GM03348 (cell line): ENCODE results near the gene CSPG4.
"Not testable (repeated sequence)": the region's sequence is repeated elsewhere in the genome, so short reads cannot be mapped to it uniquely, and the experiment has no call there.

ENCODE experiments used
- DNase-seq: peaks from one replicate; pipeline ENCODE4 v3.0.0; 2012; ENCODE audit warnings: low spot score

Gene CSPG4

GRCh38 chr15:75712668-75713337, at the start of gene CSPG4:
Gene CSPG4, minus strand, starts transcription at chr15:75712848. Its CDS starts 93 bp downstream, at chr15:75712755.
- peak; percentile 92 for DNase-seq

DNA sequence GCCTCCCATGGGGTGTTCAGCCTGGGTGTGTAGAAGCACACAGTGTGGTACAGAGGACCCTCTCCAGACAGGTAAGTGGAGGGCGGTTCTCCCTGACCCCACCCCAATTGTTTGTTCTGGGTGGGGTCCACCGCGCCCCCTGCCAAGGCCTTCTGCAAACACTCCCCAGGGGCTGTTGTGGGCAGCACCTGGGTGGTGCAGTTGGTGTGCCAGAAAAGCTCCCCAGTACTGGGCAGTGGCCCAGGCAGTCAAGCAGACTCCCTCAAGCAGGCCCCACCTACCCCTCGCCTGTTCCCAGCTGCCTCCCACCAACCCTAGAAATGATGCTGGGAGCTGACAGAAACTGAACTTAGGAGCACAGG, 49.7 kb upstream of the CSPG4 start:
- DNase-seq, result not testable (repeated sequence)

DNA sequence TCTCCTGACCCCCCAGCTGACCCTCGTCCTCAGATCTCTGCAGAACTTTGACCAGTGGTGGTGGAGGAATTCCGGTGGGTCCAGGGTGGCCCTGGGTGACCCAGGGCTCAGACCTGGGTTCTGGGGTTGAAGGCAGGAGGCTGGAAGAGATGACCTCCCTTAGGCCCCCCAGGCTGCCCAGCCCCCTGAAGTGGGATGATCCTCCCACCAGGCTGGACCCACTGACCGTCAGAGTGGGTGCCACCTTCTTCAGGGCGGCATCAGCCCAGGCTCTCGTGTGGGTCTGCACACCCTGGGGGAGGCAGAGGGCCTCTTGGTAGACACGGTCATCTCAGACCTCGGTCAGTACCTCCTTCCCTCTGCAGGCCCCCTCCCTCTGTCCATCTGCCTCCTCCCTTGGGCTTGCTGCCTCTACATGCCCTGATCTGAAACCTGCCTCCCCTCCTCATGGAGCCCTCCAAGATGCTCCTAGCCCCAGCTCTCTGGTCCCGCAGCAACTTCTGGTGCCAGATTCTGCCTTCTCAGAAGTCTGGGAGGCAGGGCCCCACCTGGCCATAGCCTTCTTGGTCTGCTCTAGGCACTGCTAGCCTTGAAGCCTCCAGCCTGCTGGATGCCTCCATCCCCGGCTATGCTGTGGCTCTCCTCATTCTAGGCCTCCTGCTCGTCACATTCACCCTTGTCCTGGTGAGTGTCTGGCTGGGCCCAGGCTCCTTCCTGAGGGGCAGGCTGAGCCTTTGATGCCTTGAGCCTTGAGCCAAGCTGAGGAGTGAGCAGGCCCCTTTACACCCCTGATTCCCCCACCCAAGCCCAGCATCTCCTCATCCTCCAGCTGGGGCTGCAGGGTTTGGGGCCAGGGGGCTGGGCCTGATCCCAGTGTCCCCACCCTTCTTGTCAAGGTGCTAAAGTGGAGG, 49.1 kb upstream of the CSPG4 start:
- DNase-seq, result no peak

- no peak for DNase-seq
These were observed 48.2 kb upstream of the CSPG4 start for GRCh38 chr15:75760704-75761435.

DNA sequence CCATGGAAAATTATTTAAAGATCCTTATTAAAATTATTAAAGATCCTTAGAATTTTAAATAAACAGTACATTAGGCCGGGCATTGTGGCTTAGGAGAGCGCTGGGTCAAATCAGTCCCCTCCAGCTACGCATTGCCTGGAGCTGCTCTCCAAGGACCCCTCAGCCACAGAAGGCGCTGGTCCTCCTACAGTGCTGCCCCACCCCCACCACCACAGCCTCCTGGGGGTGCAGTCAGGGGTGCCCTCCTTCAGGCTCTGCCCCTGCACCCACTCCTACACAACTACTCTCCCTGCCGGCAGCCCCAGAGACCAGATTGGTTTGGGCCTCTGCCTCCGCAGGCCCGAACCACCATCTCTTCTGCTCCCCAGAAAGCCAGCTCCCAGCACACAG, 47.5 kb upstream of the CSPG4 start:
- not testable (repeated sequence) for DNase-seq

DNA sequence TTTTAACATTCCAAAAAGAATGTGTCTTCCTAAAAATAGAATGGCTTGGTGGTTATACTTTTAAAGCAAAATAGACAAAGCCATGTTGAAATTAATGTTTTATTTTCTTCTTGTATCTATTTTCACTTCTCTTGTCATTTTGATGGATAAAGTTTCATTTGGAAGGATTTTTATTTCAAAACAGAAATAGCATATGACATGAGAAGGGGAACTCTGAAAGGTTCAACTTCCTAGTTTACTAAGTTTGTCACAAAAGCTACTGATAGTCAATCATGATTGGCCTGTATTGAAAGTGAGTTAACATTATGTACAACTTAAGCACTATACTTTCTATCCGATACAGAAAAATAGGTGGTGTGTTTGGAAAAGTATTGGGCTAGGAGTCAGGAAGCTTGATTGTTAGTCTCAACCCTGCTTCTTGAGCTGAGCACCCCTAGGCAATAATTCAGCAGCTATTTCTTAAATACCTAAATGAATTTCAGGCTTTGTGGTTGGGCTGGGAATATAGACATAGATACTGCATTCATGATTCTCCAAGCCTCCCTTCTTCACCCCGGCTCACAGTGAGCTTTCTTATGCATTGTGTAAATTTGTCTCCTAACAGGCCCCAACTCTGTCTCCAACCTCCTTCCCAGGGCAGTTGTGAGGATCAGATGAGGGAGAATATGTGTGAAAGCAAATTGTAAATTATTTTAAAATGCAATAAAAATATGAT, 46.9 kb upstream of the CSPG4 start:
- DNase-seq, result no peak

DNA sequence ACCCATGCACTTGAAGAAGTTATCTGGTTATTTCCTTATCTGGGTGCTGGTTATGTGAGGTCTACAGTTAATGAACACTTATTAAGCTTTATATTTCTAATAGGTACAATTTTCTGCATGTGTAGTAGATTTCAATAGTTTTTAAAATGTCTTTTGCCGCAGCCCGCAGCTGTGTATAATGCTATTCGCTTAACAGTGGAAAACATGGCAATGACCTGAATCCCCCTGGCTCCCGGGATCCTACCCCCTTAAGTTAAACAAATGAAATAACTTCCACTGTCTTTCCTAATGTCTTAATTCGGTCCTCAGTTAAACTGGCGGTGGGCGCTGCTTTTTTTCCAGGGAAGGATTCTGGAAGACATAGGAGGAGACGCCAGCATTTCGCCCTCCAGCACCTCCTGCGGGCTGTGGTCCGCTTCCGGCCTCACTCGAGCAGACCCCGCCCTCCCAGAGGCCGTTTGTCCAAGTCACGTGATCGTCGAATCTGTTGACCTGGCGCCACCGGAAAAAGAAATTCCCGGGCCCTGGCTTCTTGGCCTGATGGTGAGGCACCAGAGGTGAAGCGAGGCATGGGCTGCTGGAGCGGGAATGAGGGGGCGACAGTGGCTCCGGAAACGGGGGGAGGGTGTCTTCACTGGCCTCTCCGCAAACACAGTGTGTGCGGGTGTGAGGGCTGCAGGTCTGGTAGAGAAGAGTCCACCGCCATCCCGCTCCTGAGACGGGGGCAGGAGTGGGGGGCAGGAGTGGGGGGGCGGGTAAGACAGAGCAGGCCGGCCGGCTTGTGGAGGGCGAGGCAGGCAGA, 45.6 kb upstream of the CSPG4 start:
- DNase-seq, result peak; percentile 96

DNA sequence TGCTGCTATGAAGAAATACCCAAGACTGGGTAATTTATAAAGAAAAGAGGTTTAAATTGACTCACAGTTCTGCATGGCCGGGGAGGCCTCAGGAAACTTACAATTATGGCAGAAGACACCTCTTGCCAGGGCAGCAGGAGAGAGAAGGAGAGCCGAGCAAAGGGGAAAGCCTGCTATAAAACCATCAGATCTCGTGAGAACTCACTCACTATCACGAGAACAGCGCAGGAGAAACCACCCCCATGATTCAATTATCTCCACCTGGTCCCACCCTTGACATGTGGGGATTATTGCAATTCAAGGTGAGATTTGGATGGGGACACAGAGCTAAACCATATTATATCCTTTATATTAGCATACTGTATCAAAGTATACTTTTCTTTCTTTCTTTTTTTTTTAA, 42.2 kb upstream of the CSPG4 start:
- not testable (repeated sequence) for DNase-seq

- DNase-seq, result no peak
These were observed 40.5 kb upstream of the CSPG4 start for GRCh38 chr15:75753145-75753544.

DNA sequence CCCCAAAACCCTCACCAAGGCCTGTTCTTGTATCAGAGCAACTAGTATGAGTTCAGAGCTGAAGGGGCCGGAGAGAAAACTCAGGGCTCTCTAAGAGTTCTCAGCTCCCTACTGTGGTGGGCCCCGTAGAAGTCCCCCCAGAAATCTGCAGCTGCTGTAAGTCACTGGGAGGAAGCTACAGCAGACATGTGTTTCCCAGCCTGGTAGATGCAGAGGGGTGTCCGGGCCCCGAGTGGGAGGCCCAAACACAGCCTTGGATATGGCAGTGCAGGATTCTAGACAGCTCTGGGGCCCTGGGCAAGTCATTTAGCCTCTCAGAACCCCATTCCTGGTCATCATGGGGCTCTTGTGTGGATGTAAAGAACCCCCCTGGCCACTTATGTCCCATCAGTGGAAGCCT, 39.2 kb upstream of the CSPG4 start:
- DNase-seq, result no peak

GRCh38 chr15:75751116-75751875, 38.6 kb upstream of the CSPG4 start:
- no peak for DNase-seq

- no peak for DNase-seq
These were observed 37.8 kb upstream of the CSPG4 start for GRCh38 chr15:75750261-75751050.

- no peak for DNase-seq
These were observed 37.2 kb upstream of the CSPG4 start for GRCh38 chr15:75749820-75750219.

DNA sequence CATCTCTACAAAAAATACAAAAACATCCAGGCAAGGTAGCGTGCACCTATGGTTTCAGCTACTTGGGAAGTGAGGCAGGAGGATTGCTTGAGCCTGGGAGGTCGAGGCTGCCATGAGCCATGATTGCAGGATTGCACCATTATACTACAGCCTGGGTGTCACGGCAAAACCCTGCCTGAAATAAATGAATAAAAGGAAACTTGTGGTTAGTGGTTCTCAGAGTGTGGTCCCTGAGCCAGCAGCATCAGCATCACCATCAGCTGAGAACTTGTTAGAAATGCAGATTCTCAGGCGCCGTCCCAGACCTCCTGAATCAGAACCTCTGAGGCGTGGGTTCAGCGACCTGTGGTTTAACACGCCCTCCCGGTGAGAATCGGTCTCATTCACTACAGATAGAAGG, 36.2 kb upstream of the CSPG4 start:
- DNase-seq, result not testable (repeated sequence)

DNA sequence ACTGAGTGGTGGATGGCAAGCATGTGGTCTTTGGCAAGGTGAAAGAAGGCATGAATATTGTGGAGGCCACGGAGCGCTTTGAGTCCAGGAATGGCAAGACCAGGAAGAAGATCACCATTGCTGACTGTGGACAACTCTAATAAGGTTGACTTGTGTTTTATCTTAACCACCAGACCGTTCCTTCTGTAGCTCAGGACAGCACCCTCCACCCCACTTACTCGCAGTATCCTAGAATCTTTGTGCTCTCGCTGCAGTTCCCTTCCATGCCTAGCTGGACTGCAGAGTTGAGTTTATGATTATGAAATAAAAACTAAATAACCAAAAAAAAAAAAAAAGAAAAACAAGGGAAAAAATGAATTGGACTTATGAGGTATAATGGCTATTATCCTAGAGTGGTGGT, 34.5 kb upstream of the CSPG4 start:
- not testable (repeated sequence) for DNase-seq

- no peak for DNase-seq
These were observed 32.7 kb upstream of the CSPG4 start for GRCh38 chr15:75745305-75745704.

DNA sequence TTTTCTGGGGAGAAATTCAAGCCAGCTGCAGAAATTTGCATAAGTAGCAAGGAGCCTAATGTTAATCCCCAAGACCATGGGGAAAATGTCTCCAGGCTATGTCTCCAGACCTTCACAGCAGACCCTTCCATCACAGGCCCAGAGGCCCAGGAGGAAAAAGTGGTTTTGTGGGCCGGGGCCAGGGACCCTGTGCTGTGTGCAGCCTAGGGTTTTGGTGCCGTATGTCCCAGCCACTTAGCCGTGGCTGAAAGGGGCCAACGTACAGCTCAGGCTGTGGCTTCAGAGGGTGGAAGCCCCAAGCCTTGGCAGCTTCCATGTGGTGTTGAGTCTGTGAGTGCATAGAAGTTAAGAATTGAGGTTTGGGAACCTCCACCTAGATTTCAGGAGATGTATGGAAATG, 29.7 kb upstream of the CSPG4 start:
- DNase-seq, result not testable (repeated sequence)

DNA sequence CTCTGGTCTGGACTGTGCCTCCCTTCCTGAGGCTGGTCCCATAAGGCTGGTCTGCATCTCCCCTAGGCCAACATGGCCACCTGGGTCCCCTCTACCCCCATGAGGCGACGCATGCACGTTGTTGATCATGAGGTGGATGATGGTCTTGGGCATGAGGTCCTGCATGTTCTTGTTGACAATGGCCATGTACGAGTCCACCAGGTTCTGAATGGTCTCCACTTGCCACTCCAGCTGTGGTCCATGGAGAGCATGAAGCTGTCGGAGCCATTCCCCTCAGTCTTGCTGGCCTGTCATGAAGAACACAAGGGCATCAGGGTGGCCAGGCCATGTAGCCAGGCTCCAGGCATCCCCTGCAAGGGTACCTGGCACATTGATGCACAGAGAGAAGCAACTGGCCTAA, 27.1 kb upstream of the CSPG4 start:
- DNase-seq, result no peak

- peak; percentile 97 for DNase-seq
These were observed 26.1 kb upstream of the CSPG4 start for GRCh38 chr15:75738647-75739325.
